Neural cell (in vitro differentiated cells): ENCODE data around the gene BRIP1. TPM values are rescaled to one million over a fixed set of nuclear protein-coding genes. Genes with fewer than 3 reads are reported as not detected.

Experiments
- H2AFZ ChIP-seq: fragments of 200-600, 300-800 bp; sonication (generic), shearing (Covaris generic); 2 replicates; pipeline ENCODE4 v1.6.0; 2014; ENCODE audit warnings: low read depth, mild to moderate bottlenecking, antibody characterized with exemption, low read length, moderate library complexity
- H3F3A ChIP-seq: fragments of 200-600 bp; shearing (Covaris generic); 2 replicates; pipeline ENCODE4 v1.6.1; 2016; ENCODE audit warnings: mild to moderate bottlenecking, moderate library complexity, mixed read lengths, antibody characterized with exemption, low read length; ENCODE audit not compliant: insufficient read depth, poor library complexity, severe bottlenecking
- H3K27ac ChIP-seq: fragments of 200-600, 300-800 bp; sonication (generic), shearing (Covaris generic); 2 replicates; pipeline ENCODE4 v1.5.1; 2014; ENCODE audit warnings: mild to moderate bottlenecking, low read length, moderate library complexity
- H3K27me3 ChIP-seq: fragments of 300-800, 200-600 bp; sonication (generic), shearing (Covaris generic); 2 replicates; pipeline ENCODE4 v1.6.0; 2014; ENCODE audit warnings: mild to moderate bottlenecking, low read depth, low read length, moderate library complexity; ENCODE audit not compliant: insufficient read depth
- H3K36me3 ChIP-seq: fragments of 300-800, 200-600 bp; sonication (generic), shearing (Covaris generic); 2 replicates; pipeline ENCODE4 v1.5.1; 2014; ENCODE audit warnings: mild to moderate bottlenecking, antibody characterized with exemption, low read length, moderate library complexity; ENCODE audit not compliant: insufficient read depth
- H3K4me2 ChIP-seq: fragments of 300-800, 200-600 bp; sonication (generic), shearing (Covaris generic); 2 replicates; pipeline ENCODE4 v1.6.0; 2014; ENCODE audit warnings: mild to moderate bottlenecking, low read length
- H3K4me3 ChIP-seq: fragments of 300-800, 200-600 bp; sonication (generic), shearing (Covaris generic); 2 replicates; pipeline ENCODE4 v1.5.1; 2014; ENCODE audit warnings: mild to moderate bottlenecking, low read length, moderate library complexity
- H3K79me2 ChIP-seq: fragments of 200-600 bp; shearing (Covaris generic); replicated peaks from 2 replicates; pipeline ENCODE4 v1.6.0; 2014; ENCODE audit warnings: mild to moderate bottlenecking, low read length, moderate library complexity; ENCODE audit not compliant: insufficient read depth
- H3K9ac ChIP-seq: fragments of 300-800, 200-600 bp; sonication (generic), shearing (Covaris generic); 2 replicates; pipeline ENCODE4 v1.6.1; 2016; ENCODE audit warnings: mild to moderate bottlenecking, low read length, mixed read lengths
- H3K9me2 ChIP-seq: fragments of 200-600 bp; shearing (Covaris generic); 2 replicates; pipeline ENCODE4 v1.6.1; 2016; ENCODE audit warnings: mild to moderate bottlenecking, low read length, mixed read lengths; ENCODE audit not compliant: insufficient read depth
- H3K9me3 ChIP-seq: fragments of 200-600, 300-800 bp; sonication (generic), shearing (Covaris generic); 2 replicates; pipeline ENCODE4 v1.6.1; 2016; ENCODE audit warnings: mild to moderate bottlenecking, mixed run types, low read length, moderate library complexity, mixed read lengths
- H4K20me1 ChIP-seq: fragments of 200-600 bp; shearing (Covaris generic); 2 replicates; pipeline ENCODE4 v1.6.1; 2016; ENCODE audit warnings: mild to moderate bottlenecking, mixed run types; ENCODE audit not compliant: insufficient read depth
- EP300 ChIP-seq: fragments of 450-650 bp; conservative IDR thresholded peaks from 2 replicates; pipeline ENCODE4 v1.6.1; 2014; ENCODE audit warnings: antibody characterized with exemption, mild to moderate bottlenecking, moderate library complexity; ENCODE audit not compliant: poor library complexity, severe bottlenecking
- EZH2 ChIP-seq: fragments of 200-600, 300-800 bp; shearing (Covaris generic), sonication (generic); IDR thresholded peaks from 2 replicates; pipeline ENCODE4 v1.6.1; 2014; ENCODE audit warnings: antibody characterized with exemption, low read length, borderline replicate concordance, mild to moderate bottlenecking; ENCODE audit not compliant: insufficient read depth, poor library complexity, severe bottlenecking
- MXI1 ChIP-seq: fragments of 450-650 bp; conservative IDR thresholded peaks from 2 replicates; pipeline ENCODE4 v1.6.1; 2014; ENCODE audit warnings: antibody characterized with exemption, mild to moderate bottlenecking; ENCODE audit not compliant: poor library complexity, severe bottlenecking
- POLR2AphosphoS5 ChIP-seq: IDR thresholded peaks from 2 replicates; pipeline ENCODE4 v1.6.1; 2012
- RAD21 ChIP-seq: fragments of 450-650 bp; conservative IDR thresholded peaks from 2 replicates; pipeline ENCODE4 v1.6.1; 2014; ENCODE audit warnings: antibody characterized with exemption, mild to moderate bottlenecking, moderate library complexity
- SMC3 ChIP-seq: fragments of 450-650 bp; conservative IDR thresholded peaks from 2 replicates; pipeline ENCODE4 v1.6.1; 2014; ENCODE audit warnings: antibody characterized with exemption, mild to moderate bottlenecking, moderate library complexity; ENCODE audit not compliant: poor library complexity
- TAF1 ChIP-seq: IDR thresholded peaks from 2 replicates; pipeline ENCODE4 v1.6.1; 2012; ENCODE audit warnings: low read depth
- polyA plus RNA-seq: library from polyadenylated mRNA; depleted of rRNA; stranded (reverse); fragments of >200 nt; gene quantifications from 2 replicates; pipeline ENCODE4 v1.2.3, GENCODE V29; 2014
- TF ChIP-seq, protein P1 (sequence below): fragments of 450-650 bp; IDR thresholded peaks from 2 replicates; pipeline ENCODE4 v1.5.1; 2014; ENCODE audit warnings: antibody characterized with exemption, mild to moderate bottlenecking, moderate library complexity; ENCODE audit not compliant: poor library complexity, severe bottlenecking
- TF ChIP-seq, protein P2 (sequence below): IDR thresholded peaks from 2 replicates; pipeline ENCODE4 v1.6.1; 2012; ENCODE audit warnings: borderline replicate concordance

BRIP1 gene
- polyA plus RNA-seq, 1 donor from 2014 or later: 0.47 TPM

DNA sequence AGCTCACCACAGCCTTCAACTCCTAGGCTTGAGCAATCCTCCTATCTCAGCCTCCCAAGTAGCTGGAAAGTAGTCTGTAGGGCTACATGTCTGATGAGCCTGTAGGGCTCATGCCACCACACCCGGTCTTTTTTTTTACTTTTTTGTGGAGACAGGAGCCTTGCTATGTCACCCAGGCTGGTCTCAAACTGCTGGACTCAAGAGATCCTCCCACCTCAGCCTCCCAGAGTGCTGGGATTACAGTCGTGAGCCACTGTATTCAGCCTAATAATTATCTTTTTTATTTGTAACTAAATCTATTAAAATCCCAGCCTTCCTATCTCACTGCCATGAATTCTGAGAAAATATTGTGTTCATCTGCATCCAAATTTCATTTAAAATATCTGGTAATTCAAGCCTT lies 15.1 kb downstream of the BRIP1 start:
- Histone ChIP-seq H3K4me2 (no peak overlapping the region), H3K79me2 (no peaks in the 10 kb centered on the region), H4K20me1 (no peaks in the 10 kb centered on the region), H3K9me2 (no peaks in the 10 kb centered on the region), H3K9ac (no peak overlapping the region), H3F3A (no peaks in the 10 kb centered on the region), H3K36me3 (no peaks in the 10 kb centered on the region), H3K4me3 (no peak overlapping the region), H3K27me3 (no peaks in the 10 kb centered on the region), H3K9me3 (no peaks in the 10 kb centered on the region), H3K27ac (no peak overlapping the region), H2AFZ (no peak overlapping the region)
- TF ChIP-seq EZH2: no peak
- no peak for TF ChIP-seq SMC3
- TF ChIP-seq, protein P1, sequence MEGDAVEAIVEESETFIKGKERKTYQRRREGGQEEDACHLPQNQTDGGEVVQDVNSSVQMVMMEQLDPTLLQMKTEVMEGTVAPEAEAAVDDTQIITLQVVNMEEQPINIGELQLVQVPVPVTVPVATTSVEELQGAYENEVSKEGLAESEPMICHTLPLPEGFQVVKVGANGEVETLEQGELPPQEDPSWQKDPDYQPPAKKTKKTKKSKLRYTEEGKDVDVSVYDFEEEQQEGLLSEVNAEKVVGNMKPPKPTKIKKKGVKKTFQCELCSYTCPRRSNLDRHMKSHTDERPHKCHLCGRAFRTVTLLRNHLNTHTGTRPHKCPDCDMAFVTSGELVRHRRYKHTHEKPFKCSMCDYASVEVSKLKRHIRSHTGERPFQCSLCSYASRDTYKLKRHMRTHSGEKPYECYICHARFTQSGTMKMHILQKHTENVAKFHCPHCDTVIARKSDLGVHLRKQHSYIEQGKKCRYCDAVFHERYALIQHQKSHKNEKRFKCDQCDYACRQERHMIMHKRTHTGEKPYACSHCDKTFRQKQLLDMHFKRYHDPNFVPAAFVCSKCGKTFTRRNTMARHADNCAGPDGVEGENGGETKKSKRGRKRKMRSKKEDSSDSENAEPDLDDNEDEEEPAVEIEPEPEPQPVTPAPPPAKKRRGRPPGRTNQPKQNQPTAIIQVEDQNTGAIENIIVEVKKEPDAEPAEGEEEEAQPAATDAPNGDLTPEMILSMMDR: no peak
- no peak for TF ChIP-seq RAD21
- no peak for TF ChIP-seq EP300
- TF ChIP-seq, protein P2, sequence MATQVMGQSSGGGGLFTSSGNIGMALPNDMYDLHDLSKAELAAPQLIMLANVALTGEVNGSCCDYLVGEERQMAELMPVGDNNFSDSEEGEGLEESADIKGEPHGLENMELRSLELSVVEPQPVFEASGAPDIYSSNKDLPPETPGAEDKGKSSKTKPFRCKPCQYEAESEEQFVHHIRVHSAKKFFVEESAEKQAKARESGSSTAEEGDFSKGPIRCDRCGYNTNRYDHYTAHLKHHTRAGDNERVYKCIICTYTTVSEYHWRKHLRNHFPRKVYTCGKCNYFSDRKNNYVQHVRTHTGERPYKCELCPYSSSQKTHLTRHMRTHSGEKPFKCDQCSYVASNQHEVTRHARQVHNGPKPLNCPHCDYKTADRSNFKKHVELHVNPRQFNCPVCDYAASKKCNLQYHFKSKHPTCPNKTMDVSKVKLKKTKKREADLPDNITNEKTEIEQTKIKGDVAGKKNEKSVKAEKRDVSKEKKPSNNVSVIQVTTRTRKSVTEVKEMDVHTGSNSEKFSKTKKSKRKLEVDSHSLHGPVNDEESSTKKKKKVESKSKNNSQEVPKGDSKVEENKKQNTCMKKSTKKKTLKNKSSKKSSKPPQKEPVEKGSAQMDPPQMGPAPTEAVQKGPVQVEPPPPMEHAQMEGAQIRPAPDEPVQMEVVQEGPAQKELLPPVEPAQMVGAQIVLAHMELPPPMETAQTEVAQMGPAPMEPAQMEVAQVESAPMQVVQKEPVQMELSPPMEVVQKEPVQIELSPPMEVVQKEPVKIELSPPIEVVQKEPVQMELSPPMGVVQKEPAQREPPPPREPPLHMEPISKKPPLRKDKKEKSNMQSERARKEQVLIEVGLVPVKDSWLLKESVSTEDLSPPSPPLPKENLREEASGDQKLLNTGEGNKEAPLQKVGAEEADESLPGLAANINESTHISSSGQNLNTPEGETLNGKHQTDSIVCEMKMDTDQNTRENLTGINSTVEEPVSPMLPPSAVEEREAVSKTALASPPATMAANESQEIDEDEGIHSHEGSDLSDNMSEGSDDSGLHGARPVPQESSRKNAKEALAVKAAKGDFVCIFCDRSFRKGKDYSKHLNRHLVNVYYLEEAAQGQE: no peak
- TF ChIP-seq MXI1: no peak
- no peak for TF ChIP-seq TAF1
- TF ChIP-seq POLR2AphosphoS5: no peak

DNA sequence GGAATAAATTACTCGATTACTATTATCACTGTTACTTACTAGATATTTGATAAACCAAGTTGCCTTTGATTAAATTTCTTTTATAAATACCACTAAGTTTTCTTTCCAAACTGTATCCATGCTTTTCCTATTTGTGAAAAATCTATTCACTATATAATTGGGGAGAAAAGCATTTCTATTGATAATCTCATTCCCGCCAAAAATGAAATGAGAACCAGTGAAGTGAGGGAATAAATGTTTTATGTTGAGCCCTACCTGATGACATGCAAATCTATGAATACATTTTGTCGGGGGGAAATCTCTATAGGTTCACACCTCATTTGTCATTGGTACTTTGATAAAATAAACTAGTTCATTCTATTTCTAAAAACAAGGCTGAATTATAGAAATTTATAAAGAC lies 15.7 kb downstream of the BRIP1 start:
- Histone ChIP-seq H3K4me2 (no peak overlapping the region), H3K27ac (no peak overlapping the region), H4K20me1 (no peaks in the 10 kb centered on the region), H3K9ac (no peak overlapping the region), H3K27me3 (no peaks in the 10 kb centered on the region), H3K79me2 (no peaks in the 10 kb centered on the region), H3F3A (no peaks in the 10 kb centered on the region), H3K9me2 (no peaks in the 10 kb centered on the region), H3K4me3 (no peak overlapping the region), H3K9me3 (no peaks in the 10 kb centered on the region), H3K36me3 (no peaks in the 10 kb centered on the region), H2AFZ (no peak overlapping the region)
- TF ChIP-seq TAF1 (no peak), MXI1 (no peak), SMC3 (no peak), EZH2 (no peak), RAD21 (no peak), POLR2AphosphoS5 (no peak), EP300 (no peak)
- TF ChIP-seq, protein P1: no peak
- TF ChIP-seq, protein P2: no peak
